ENCODE measurements around the gene MAST4.

MAST4 gene

GRCh38 chr5:66929281-66929680 is 333.1 kb downstream of the MAST4 start:
- DNase-seq, result no peak

DNA sequence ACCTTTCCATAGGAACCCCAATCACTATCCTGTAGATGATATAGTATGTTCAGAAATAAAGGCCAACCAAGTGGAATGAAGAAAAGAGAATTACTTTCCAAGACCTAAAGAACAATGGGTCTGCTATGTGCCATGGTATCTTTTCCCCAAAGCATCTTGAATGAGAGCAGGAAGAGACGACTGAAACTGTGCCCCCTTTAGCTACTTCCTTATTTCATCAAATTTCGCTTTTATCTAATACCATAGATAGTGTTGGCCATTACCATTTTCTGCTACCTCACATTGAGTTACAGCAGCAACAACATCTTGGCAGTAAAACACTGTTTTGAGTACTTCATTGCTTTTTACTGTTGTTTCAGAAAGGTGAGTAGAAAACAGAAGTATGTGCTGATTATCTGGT is 333.8 kb downstream of the MAST4 start:
- no peak for DNase-seq

GRCh38 chr5:66931651-66932050 is 335.5 kb downstream of the MAST4 start:
- no peak for DNase-seq

- DNase-seq, result no peak
Observed at GRCh38 chr5:66932457-66932856, 336.3 kb downstream of the MAST4 start.

- no peak for DNase-seq
Observed at GRCh38 chr5:66933066-66933465, 336.9 kb downstream of the MAST4 start.

DNA sequence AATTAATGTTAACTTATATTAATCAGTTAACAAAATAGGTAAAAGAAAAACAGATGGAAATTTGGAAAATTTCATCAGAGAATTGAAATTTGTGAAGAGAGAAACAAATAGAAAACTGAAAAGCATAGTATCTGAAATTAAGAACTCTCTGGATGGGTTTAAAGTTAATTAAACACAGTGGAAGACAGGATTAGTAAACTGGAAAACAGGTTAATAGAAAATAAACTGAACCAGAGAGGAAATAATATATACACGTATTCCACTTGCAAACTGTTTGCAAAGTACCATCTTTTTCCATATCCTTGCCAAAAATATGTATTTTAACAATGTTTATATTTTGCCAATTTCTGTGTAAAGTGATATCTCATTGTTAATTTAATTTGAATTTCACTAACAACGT is 342.9 kb downstream of the MAST4 start:
- no peak for DNase-seq

GRCh38 chr5:66945389-66946349 is 349.5 kb downstream of the MAST4 start:
- DNase-seq, result no peak

- DNase-seq, result no peak
Observed at GRCh38 chr5:66947458-66947857, 351.3 kb downstream of the MAST4 start.

DNA sequence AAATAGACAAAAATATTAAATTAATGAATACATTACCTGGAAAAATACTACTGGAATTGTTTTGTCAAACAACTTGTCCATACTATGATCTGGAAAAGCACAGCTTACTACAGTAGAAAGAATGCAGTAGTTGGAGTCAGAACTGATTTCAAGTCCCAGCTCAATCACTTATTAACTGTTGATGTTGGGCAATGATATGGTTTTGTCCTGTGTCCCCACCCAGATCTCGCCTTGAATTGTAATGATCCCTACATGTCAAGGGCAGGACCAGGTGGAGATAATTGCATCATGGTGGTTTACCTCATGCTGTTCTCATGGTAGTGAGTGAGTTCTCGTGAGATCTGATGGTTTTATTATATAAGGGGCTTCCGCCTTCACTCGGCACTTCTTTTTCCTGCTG is 352.9 kb downstream of the MAST4 start:
- no peak for DNase-seq

GRCh38 chr5:66952153-66952552 is 356.0 kb downstream of the MAST4 start:
- no peak for DNase-seq

GRCh38 chr5:66956439-66956838 is 360.2 kb downstream of the MAST4 start:
- DNase-seq, result no peak

GRCh38 chr5:66958201-66958979 is 362.2 kb downstream of the MAST4 start:
- no peak for DNase-seq

- no peak for DNase-seq
Observed at GRCh38 chr5:66958980-66959641, 362.9 kb downstream of the MAST4 start.

DNA sequence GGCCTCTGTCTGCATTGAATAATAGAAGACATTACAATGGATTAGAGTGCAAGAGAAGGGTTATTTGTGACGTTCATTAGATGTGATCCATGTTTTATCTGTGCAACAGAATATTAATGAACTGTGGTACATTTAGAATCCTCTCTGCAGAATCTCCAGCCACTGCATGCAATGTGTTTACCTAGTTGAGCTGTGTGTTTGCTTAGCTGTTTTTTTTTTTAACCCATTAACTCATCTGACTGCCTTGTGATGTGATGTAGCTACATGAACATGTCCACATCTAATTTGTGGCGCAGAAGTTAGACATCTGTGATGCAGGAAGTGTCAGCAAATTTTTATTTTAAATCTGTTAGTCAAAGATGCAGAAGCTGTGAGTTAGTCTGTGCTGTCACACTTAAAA is 363.5 kb downstream of the MAST4 start:
- DNase-seq, result no peak

- DNase-seq, result no peak
Observed at GRCh38 chr5:66960369-66961137, 364.4 kb downstream of the MAST4 start.

DNA sequence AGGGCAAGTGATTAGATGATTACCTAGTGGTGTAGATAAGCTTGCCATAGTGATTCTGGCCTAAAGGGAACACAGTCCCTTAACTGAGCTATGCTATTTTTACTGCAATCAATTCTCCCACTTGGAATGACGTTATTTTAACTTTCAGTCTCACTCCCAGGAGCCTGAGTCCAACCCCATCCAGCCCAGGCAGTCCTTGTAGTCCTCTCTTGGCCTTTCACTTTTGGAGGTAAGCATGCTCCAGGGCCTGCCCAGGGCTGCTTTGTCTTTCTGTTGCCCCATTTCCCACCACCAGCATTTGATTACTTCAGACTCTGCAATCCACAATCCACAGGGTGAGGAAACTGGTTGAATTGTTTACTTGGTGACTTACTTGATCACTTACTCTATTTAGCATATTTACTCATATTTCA is 367.4 kb downstream of the MAST4 start:
- no peak for DNase-seq

DNA sequence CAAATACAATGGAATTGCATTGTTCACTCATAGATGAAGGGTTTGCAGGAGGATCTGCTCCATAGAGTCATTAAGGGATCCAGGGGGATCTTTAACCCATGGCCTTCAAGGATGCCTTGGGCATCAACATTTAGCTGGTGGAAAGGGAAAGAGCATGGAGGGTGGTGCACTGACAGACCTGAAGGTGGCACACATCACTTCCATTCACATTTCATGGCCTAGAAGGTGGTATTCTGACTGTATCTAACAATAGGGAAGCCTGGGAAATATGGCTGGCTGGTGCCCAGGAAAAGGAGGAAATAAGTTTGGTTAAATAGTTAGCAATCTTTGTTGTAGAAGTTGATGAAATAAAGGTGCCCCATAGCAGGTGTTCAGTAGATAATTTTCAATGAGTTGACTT is 370.2 kb downstream of the MAST4 start:
- no peak for DNase-seq

GRCh38 chr5:66967102-66967501 is 370.9 kb downstream of the MAST4 start:
- DNase-seq, result no peak

DNA sequence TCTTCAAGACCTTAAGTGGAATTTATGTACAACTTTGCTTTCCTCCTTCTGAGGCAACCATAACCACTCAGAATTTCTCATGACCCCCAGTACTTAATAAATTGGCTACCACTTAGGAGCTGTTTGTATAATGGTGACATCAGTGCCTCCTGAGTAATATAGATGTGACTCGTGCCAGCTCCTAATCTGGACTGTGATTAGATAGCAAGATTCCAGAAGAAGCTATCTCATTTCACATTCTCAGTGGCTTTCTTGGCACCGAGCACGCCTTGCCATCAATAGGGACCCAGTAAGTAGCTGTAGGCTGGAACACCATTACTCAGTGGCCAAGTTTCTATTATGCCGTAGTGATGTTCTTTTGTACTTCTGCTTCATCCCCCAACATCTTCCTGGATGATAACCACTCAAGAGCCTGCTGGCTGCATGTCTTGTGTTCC is 371.7 kb downstream of the MAST4 start:
- no peak for DNase-seq

GRCh38 chr5:66969484-66969883 is 373.3 kb downstream of the MAST4 start:
- no peak for DNase-seq

- no peak for DNase-seq
Observed at GRCh38 chr5:66969963-66970362, 373.8 kb downstream of the MAST4 start.

DNA sequence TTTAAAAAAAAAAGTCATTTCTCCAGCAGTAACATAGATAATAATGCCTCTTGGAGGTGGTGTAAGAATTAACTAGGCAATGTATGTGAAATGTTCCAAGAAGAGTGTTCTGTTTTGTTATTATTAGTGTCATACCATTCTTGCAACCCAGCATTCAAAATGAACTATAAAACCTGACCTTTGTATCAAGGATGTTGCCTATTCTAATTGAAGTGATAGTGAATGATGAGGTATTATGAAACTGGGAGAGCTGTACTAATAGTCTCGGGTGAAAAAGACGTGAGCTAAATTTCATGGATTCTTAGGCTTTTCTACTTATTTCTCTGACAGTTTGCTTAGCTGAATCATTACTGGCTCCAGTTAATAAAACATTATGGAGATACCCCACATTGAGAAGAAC is 375.8 kb downstream of the MAST4 start:
- DNase-seq, result no peak

GRCh38 chr5:66974256-66974655 is 378.1 kb downstream of the MAST4 start:
- DNase-seq, result no peak

Data from activated gamma-delta T cell treated with Interleukin-2 at 50 U/mL for 16 hours (primary cell).